Breast epithelium (tissue), 3 donors: Measurements from ENCODE around the gene KRTAP9-9.

Experiments
- POLR2A ChIP-seq: fragments of 450-650 bp; IDR thresholded peaks from one replicate; pipeline ENCODE4 v1.6.1; 2016; ENCODE audit warnings: antibody characterized with exemption, mild to moderate bottlenecking, moderate library complexity
- POLR2AphosphoS5 ChIP-seq, 3 donors: sonication (generic); formaldehyde crosslinking; IDR thresholded peaks; one replicate each; pipeline ENCODE4 v1.6.1; 2017; ENCODE audit warnings: antibody characterized with exemption in 3 of 3
- TF ChIP-seq, protein P1 (sequence below), 3 donors: fragments of 450-650 bp; IDR thresholded peaks; one replicate each; pipeline ENCODE4 v1.5.1; 2016 to 2017; ENCODE audit warnings: antibody characterized with exemption in 3 of 3, mild to moderate bottlenecking in 3 of 3, moderate library complexity in 3 of 3

DNA sequence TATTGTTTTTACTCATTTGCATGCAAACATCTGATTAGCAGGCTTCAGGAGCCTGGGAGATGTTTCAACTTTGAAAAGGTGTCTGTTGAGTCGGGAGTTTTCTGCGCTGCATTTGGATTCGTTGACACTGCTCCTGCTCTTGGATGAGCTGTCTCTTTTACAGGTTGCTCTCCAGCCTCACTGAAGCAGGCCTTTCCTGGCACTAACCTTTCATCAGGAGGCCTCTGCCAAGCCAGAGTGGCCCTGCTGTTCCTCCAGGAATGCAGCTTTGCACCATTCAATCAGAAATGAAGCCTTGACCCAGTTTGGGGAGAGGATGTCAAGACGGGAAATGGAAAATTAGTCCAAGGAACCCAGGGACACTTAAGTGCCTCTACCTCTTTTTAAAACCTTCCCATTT lies 47.8 kb downstream of the KRTAP9-9 start:
- TF ChIP-seq, protein P1, sequence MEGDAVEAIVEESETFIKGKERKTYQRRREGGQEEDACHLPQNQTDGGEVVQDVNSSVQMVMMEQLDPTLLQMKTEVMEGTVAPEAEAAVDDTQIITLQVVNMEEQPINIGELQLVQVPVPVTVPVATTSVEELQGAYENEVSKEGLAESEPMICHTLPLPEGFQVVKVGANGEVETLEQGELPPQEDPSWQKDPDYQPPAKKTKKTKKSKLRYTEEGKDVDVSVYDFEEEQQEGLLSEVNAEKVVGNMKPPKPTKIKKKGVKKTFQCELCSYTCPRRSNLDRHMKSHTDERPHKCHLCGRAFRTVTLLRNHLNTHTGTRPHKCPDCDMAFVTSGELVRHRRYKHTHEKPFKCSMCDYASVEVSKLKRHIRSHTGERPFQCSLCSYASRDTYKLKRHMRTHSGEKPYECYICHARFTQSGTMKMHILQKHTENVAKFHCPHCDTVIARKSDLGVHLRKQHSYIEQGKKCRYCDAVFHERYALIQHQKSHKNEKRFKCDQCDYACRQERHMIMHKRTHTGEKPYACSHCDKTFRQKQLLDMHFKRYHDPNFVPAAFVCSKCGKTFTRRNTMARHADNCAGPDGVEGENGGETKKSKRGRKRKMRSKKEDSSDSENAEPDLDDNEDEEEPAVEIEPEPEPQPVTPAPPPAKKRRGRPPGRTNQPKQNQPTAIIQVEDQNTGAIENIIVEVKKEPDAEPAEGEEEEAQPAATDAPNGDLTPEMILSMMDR (IDR thresholded peaks at IDR 0.05) = no peak
- no peak for TF ChIP-seq POLR2AphosphoS5 (IDR thresholded peaks at IDR 0.05)
- TF ChIP-seq POLR2A = no peak
